Measurements from ENCODE around the gene SEMA3E.

- TF ChIP-seq CTCF (IDR thresholded peaks at IDR 0.05) = no peak
- no peak for TF ChIP-seq POLR2A (IDR thresholded peaks at IDR 0.05)
Measured at GRCh38 chr7:83338277-83338950, 310.5 kb downstream of the SEMA3E start.
